Psoas muscle (tissue), 8 donors: ENCODE results near the gene ZNF618. TPM values are rescaled to one million over a fixed set of nuclear protein-coding genes. Genes with fewer than 3 reads are reported as not detected.

ENCODE experiments used
- ATAC-seq, 4 donors: fragments of 200-7000 bp; cut with Tn5 transposase; one replicate each; pipeline ENCODE4 v1.9.1; 2020; ENCODE audit warnings: moderate library complexity in 3 of 4, mild to moderate bottlenecking in 2 of 4
- DNase-seq, 2 donors: peaks; one replicate each; pipeline ENCODE4 v3.0.0-alpha.2; 2020
- H3K27ac ChIP-seq: fragments of 200-600 bp; one replicate; pipeline ENCODE4 v1.8.0; 2022
- H3K27me3 ChIP-seq, 3 donors: fragments of 200-600 bp in 1 of 3; one replicate each; pipeline versions ENCODE4 v1.6.1 to v1.8.0; 2013 to 2022; ENCODE audit warnings: low read length in 2 of 3, mild to moderate bottlenecking in 2 of 3, moderate library complexity in 1 of 3; ENCODE audit not compliant: insufficient read depth in 3 of 3
- H3K36me3 ChIP-seq, 2 donors: fragments of 200-600 bp in 1 of 2; one replicate each; pipeline versions ENCODE4 v1.6.1 to v1.8.0; 2013 to 2022; ENCODE audit warnings: low read depth in 1 of 2, mild to moderate bottlenecking in 1 of 2, moderate library complexity in 1 of 2; ENCODE audit not compliant: insufficient read depth in 1 of 2
- H3K4me1 ChIP-seq: fragments of 200-600 bp; one replicate; pipeline ENCODE4 v1.8.0; 2022
- H3K4me3 ChIP-seq: fragments of 200-600 bp; one replicate; pipeline ENCODE4 v1.8.0; 2022; ENCODE audit warnings: mild to moderate bottlenecking
- H3K9me3 ChIP-seq: fragments of 200-600 bp; one replicate; pipeline ENCODE4 v1.8.0; 2022
- CTCF ChIP-seq: fragments of 200-600 bp; IDR thresholded peaks from one replicate; pipeline ENCODE4 v1.8.0; 2022; ENCODE audit warnings: antibody characterized with exemption
- WGBS, 3 donors: extraction: QIAGEN DNeasy Blood & Tissue Kit; methylation state at CpG; one replicate each; pipeline versions ENCODE4 v1.1.6 to v1.1.7; 2013; 5-methylcytosine and 5-hydroxymethylcytosine counted together
- intact Hi-C, 2 donors: fragments of 100-400 bp; cut with DNase I; formaldehyde crosslinking; loops; one replicate each; pipeline versions ENCODE4 v1.11.0 to v1.14.2; 2022
- polyA plus RNA-seq, 3 donors: library from polyadenylated mRNA; stranded (reverse); fragments of 200-250 nt; gene quantifications; one replicate each; pipeline ENCODE4 v1.2.3, GENCODE V29; 2013
- total RNA-seq, 4 donors: library from RNA; stranded (reverse); fragmentation: NEBNext Ultra II Directional in 2 of 4; extraction: Animal tissue kit (Norgen Biotek cat#: 25700) in 2 of 4; gene quantifications; one replicate each; pipeline versions ENCODE4 v1.2.1 to v1.2.4, GENCODE V29; 2021 to 2023
- donor health status: healthy with polysubstance abuse.
- donor health status: DM: no; HTN: no; CAD: no; lungs with moderate emphysema.
- donor health status: Bipolar disorder and iron deficiency.
- donor health status: healthy.
- donor health status: DM: yes; HTN: yes; CAD: no.
- donor health status: DM: no; HTN: no; CAD: no.
- donor health status: DM: no; HTN: no; CAD: no.
- donor health status: DM: yes; HTN: yes; CAD: no.

Gene ZNF618
- total and polyA plus RNA-seq, 7 donors = 0.31 to 2.7 (median 1.2) TPM

GRCh38 chr9:114089206-114089840, 213.2 kb downstream of the ZNF618 start:
- H3K36me3 ChIP-seq = no peaks in the 10 kb centered on the region
- no peaks in the 10 kb centered on the region for H3K27me3 ChIP-seq
- intact Hi-C loops = no loop called here
- no peak for ATAC-seq
- H3K4me1 ChIP-seq = no peaks in the 10 kb centered on the region
- 74 to 87% (median 77%) methylated on average over 4 of the region's 4 CpGs for WGBS, 3 donors
- H3K4me3 ChIP-seq = no peak overlapping the region
- TF ChIP-seq CTCF = no peak
- H3K27ac ChIP-seq = no peak overlapping the region
- H3K9me3 ChIP-seq = no peaks in the 10 kb centered on the region
- no peak for DNase-seq

- Histone ChIP-seq H3K4me3 (no peak overlapping the region), H3K4me1 (no peaks in the 10 kb centered on the region), H3K27me3 (peaks cover 0 to 1% (median 0%) of the 10 kb centered on the region in 3 donors), H3K27ac (no peak overlapping the region), H3K9me3 (no peaks in the 10 kb centered on the region), H3K36me3 (no peaks in the 10 kb centered on the region)
- WGBS, 3 donors = 90 to 95% (median 94%) methylated on average over 4 of the region's 4 CpGs
- intact Hi-C loops = no loop called here
- TF ChIP-seq CTCF = no peak
- DNase-seq (no peak), ATAC-seq (no peak)
Observed at GRCh38 chr9:114090798-114091197, 214.7 kb downstream of the ZNF618 start.

GRCh38 chr9:114091711-114092110, 215.6 kb downstream of the ZNF618 start:
- WGBS, 3 donors = 84 to 88% (median 84%) methylated on average over 8 of the region's 8 CpGs
- H3K36me3 ChIP-seq = no peaks in the 10 kb centered on the region
- ATAC-seq (no peak), DNase-seq (no peak)
- intact Hi-C loops = no loop called here
- no peaks in the 10 kb centered on the region for H3K4me1 ChIP-seq
- peaks cover 0 to 10% (median 0%) of the 10 kb centered on the region in 3 donors for H3K27me3 ChIP-seq
- H3K27ac ChIP-seq = no peak overlapping the region
- H3K4me3 ChIP-seq = no peak overlapping the region
- H3K9me3 ChIP-seq = no peaks in the 10 kb centered on the region
- no peak for TF ChIP-seq CTCF

- 87 to 92% (median 92%) methylated on average over 4 of the region's 4 CpGs for WGBS, 3 donors
- no peaks in the 10 kb centered on the region for H3K9me3 ChIP-seq
- ATAC-seq = no peak
- H3K27ac ChIP-seq = no peak overlapping the region
- TF ChIP-seq CTCF = no peak
- intact Hi-C loops = no loop called here
- H3K27me3 ChIP-seq = peaks cover 0 to 10% (median 0%) of the 10 kb centered on the region in 3 donors
- no peak for DNase-seq
- H3K36me3 ChIP-seq = no peaks in the 10 kb centered on the region
- H3K4me1 ChIP-seq = no peaks in the 10 kb centered on the region
- H3K4me3 ChIP-seq = no peak overlapping the region
Observed at GRCh38 chr9:114092336-114092735, 216.2 kb downstream of the ZNF618 start.

GRCh38 chr9:114093031-114093471, 216.9 kb downstream of the ZNF618 start:
- DNase-seq (no peak), ATAC-seq (no peak)
- Histone ChIP-seq H3K9me3 (no peaks in the 10 kb centered on the region), H3K27me3 (peaks cover 0 to 16% (median 0%) of the 10 kb centered on the region in 3 donors), H3K4me1 (no peaks in the 10 kb centered on the region), H3K36me3 (no peaks in the 10 kb centered on the region), H3K4me3 (no peak overlapping the region), H3K27ac (no peak overlapping the region)
- intact Hi-C loops = no loop called here
- WGBS, 3 donors = 80 to 94% (median 81%) methylated on average over 4 of the region's 4 CpGs
- TF ChIP-seq CTCF = no peak
